ENCODE measurements around the gene UFM1. TPM values are rescaled to one million over a fixed set of nuclear protein-coding genes. Genes with fewer than 3 reads are reported as not detected.
"Not testable (repeated sequence)": the region's sequence is repeated elsewhere in the genome, so short reads cannot be mapped to it uniquely, and the experiment has no call there.

UFM1 gene
- total RNA-seq, 1 donor from 2014 or later = 65.9 TPM

DNA sequence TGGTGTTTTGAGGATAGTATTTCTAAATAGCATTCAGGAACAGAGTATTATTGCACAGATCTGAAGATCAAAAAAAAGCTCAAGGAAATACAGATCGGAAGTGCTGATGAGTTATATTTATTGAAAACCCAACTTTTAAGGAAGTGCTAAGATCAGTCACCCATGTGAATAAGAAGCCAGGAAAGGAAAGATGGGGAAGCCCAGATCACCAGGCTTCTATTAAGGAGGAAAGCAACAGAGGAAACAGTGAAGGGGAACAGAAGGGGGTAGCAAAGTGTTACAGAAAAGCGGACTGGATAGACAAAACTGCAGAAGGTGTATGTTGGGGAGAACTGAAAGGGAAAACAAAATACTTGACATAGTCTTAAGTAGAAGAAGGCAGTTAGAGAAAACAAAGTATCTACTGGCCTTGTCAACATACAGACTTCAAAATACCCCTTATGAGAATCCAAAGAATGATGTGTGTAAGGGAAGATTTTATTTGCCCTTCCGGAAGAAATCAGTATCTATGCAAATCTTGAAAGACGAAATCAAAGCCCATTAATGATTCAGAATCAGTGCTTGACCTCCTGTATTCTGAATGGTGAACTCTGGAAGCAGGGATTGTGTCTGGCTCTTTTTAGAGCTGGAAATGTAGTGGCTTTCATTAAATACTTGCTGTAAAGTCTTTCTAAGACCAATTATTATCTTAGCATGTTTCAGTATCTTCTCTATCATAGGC is 12.1 kb downstream of the UFM1 start:
- intact Hi-C loops (cut with DNase I) = no loop called here
- DNase-seq (ENCODE audit: low spot score) (no peak), ATAC-seq (peak; percentile 72)

DNA sequence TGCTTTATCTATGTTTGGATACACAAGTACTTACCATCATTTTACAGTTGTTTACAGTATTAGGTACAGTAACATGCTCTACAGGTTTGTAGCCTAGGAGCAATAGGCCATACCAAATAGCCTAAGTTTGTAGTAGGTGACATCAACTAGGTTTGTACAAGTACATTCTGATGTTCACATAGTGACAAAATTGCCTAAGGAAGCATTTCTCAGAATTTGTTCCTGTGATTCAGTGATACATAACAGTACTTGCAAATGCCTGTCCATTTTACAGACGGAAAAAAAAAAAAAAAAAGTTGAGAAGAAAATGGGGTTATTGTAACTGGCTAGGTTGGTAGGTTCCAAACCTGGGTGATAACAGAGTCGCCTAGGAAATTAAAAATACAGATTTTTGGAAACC is 13.6 kb downstream of the UFM1 start:
- intact Hi-C loops (cut with DNase I) = no loop called here
- no peak for DNase-seq (ENCODE audit: low spot score)
- no peak for ATAC-seq

DNA sequence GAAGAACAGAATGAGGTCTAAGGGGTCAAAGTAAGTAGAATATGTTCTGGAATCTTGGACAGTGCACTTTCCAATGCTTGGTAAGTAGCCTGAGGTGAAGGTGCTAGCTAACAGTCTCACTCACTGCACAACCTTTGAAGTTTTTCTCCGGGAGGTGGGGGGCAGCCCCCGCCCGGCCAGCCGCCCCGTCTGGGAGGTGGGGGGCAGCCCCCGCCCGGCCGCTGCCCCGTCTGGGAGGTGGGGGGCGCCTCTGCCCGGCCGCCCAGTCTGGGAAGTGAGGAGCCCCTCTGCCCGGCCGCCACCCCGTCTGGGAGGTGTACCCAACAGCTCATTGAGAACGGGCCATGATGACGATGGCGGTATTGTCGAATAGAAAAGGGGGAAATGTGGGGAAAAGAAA is 14.1 kb downstream of the UFM1 start:
- ATAC-seq; DNase-seq (ENCODE audit: low spot score): not testable (repeated sequence)

DNA sequence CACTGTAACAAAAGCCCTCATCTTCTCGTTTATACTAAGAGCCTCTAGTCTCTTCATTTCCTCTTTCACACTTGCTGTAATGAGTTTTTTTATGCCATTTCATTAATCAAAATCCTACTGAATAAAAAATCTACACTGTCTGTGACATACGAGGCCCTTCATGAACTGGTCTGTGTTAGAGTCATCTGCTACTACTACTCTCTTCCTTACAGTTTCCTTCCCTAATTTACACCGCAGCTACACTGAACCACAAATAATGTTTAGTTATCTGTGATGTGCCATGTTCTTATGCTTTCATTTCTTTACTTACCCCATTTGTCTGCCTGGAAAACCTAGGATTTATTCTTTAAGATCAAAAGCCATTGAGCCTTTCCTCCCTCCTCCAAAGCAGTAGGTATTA is 16.0 kb downstream of the UFM1 start:
- ATAC-seq (no peak), DNase-seq (ENCODE audit: low spot score) (no peak)
- intact Hi-C loops (cut with DNase I) = no loop called here

More for the DNA sequence above, 14.1 kb downstream of the UFM1 start:
- intact Hi-C loops (cut with DNase I) = not testable (repeated sequence)

DNA sequence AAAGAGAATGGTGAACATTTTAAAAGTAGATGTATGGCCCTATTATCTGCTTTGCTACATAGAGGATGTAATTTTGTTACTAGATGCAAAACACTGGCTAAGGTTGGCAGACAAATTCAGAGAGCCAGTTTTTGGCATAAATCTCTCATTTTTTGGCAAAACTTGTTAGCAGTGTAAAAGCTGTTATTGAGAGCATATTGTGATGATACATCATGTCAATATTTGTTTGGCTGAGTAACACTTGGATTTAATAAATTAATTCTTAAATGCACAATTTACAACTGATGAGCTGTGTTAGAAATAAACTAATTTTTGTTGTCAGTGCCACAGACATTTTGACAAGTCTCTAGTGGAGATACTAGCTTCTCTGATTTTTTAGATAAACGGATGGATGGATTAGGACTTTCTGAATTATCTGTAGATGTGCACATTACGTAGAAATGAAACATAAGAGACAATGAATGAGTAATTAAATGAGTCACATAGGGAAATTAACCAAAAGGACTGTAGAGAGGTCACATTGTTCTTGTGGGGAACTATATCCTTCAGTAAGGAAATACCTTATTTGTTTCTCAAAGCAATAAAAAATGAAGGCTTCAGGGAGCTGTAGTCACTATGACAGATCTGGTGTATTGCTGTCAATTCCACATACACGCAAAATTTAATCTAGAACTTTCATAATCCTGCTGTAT is 17.4 kb downstream of the UFM1 start:
- no peak for ATAC-seq
- no peak for DNase-seq (ENCODE audit: low spot score)
- intact Hi-C loops (cut with DNase I) = no loop called here

DNA sequence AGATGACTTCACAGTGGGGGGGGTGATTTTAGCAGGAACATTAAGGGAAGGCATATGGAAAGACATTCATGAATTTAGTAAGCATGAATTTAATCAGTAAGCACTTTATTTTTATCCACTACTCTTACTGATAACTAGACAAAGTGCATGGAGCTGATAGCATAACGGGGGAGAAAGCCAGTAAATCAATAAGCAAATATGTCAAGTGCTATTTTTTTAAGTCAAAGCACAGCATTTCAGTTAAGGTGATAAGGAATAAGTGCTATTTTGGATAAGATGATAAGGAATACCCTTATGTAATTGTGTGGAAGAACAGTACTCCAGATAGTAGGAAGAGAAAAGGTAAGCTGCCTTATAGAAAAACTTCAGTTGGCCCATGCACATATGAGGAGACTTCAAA is 19.4 kb downstream of the UFM1 start:
- intact Hi-C loops (cut with DNase I) = no loop called here
- ATAC-seq = no peak
- no peak for DNase-seq (ENCODE audit: low spot score)

DNA sequence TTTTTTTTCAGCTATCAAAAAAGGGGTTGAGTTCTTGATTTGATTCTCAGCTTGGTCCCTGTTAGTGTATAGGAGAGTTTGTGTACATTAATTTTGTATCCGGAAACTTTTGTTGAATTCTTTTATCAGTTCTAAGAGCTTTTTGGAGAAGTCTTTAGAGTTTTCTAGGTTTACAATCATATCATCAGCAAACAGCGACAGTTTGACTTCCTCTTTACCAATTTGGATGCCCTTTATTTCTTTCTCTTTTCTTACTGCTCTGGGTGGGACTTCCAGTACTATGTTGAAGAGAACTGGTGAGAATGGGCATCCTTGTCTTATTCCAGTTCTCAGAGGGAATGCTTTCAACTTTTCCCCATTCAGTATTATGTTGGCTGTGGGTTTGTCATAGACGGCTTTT is 20.4 kb downstream of the UFM1 start:
- DNase-seq (ENCODE audit: low spot score); ATAC-seq; intact Hi-C loops (cut with DNase I): not testable (repeated sequence)

DNA sequence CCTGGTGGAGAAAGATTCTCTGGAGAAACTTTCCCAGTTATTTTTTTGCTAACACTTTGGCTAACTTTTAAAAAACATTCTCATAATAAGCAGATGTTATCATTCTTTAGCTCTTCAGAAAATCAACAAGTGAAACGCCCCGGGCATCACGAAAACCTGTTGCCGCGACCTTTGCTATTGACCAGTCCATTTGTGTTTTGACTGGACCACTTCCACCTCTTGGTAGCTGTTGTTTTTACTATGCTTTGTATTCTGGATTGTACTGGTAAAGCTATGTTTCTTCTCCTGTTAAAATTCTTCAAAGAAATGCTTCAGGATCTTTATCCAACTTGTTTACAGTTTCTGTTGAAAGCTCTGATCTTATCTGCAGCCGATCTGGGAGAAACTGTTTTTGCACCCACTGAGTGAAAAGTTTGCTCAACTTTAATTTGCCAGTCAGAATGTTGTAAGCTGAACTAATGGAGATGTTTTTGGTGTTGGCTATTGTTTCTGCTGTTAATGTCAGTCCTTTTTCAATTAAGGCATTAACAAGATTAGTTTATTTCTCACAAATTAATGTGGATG is 23.3 kb downstream of the UFM1 start:
- ATAC-seq (no peak), DNase-seq (ENCODE audit: low spot score) (no peak)
- intact Hi-C loops (cut with DNase I) = no loop called here

DNA sequence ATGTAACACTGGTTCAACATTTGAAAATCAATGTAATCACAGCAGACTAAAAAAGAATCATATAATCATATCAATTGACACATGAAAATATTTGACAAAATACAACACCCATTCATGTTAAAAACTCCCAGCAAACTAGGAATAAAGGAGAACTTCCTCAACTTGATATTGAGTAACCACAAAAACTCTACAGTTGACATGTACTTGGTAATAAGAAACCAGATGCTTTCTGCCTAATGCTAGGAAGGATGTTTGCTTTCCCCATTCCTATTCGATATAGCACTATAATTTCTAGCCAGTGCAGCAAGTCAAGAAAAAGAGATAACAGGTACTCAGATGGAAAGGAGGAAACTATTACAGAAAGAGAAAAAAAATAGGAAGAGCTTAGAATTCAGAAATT is 26.9 kb downstream of the UFM1 start:
- ATAC-seq (no peak), DNase-seq (ENCODE audit: low spot score) (no peak)
- intact Hi-C loops (cut with DNase I) = no loop called here

DNA sequence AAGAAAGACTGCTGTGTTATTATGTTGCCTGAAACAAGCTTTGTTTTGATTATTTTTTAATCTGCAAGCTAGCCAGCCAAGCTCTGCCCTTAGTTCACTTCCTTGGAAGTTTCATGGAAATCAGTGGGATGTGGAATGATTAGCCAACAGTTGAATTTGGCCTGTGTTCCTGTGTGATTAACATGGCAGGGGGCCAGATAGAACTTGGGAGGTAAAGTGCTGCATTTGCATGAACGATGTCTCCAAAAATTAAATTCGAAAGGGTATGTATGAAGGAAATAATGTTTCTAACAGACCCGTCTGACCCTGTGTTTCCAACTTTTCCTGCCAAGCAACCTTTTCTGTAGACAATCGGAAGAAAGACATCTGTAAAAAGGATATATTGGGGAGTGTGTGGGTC is 32.2 kb downstream of the UFM1 start:
- DNase-seq (ENCODE audit: low spot score) = no peak
- intact Hi-C loops (cut with DNase I) = no loop called here
- no peak for ATAC-seq

DNA sequence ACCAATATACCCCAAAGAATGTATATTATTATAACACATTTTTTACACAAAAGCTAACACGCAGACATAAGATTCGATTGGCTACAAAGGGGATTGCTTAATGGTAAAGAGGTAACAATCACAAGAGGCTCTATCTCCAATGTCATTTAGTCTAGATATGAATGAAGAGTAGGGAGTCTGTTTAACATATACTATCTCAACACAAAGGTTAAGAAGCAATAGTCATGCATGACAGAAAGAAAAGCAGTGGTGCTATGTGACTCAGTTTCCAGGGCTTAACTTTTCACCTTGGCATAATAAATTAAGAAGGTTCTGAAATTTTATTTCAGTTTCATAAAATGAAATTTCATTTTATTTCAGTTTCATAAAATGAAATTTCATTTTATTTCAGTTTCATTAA is 33.3 kb downstream of the UFM1 start:
- no peak for ATAC-seq
- DNase-seq (ENCODE audit: low spot score) = no peak
- intact Hi-C loops (cut with DNase I) = no loop called here

DNA sequence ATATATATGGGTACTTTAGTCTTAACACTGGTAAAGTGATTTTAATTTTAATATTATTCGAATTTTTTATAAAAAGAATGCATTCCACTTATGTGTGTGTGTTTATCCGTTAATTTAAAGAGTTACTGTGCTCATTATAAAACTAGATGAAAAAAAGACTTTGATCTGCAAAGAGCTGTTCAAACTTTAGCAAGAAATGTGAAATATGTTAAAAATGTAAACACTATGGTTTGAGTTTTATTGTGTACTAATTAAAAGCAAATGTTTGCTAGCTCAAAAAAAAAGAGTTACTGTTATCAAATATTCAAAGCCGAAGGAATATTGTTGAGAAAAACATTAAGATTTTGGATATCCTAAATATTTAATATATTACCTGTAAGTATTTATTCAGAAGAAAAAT is 34.5 kb downstream of the UFM1 start:
- no peak for DNase-seq (ENCODE audit: low spot score)
- intact Hi-C loops (cut with DNase I) = no loop called here
- no peak for ATAC-seq

DNA sequence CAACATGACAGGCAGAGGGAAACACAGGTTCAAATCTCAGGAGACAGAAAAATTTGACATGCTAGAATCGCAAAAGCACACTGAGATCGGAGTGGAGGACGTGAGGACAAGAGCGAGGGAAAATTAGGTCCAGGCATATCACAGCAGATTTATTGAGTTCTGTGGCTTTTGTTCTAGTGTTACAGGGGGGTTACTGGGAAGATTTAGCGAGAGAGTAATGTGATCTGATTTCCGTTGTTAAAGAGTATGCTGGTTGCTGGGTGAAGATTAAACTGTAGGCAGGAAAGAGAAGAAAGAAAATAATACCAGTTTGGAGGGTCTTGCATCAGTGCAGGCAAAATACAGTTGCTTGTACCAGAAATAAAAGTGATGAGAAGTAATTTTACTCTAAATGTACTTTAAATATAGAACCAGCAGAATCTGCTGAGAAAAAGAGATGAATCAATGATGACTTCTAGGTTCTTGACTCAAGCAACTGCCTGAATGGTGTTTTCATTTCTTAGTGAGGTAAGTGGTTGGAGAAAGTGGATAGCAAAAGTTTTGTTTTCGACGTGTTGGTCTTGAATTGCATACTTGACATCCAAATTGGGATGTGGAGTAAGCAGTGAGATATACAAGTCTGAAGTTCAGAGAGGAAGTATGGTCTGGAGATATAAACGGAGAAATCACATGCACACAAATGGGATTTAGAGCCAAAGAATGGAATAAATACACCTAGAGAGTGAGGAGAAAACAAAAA is 35.7 kb downstream of the UFM1 start:
- ATAC-seq = no peak
- intact Hi-C loops (cut with DNase I) = no loop called here
- DNase-seq (ENCODE audit: low spot score) = no peak

DNA sequence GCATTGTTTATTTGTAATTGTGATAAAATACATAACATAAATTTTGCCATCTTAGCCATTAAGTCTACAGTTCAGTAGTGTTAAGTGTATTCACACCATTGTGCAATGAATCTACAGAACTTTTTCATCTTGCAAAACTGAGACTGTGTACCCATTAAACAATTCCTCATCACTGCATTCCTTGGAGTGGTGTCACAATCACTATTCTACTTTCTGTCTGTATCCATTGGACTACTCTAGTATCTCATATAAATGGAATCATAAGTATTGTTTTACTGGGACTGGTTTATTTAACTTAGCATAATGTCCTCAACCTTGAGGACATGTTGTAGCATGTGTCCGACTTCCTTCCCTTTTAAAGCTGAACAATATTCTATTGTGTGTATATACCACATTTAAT is 36.8 kb downstream of the UFM1 start:
- DNase-seq (ENCODE audit: low spot score) (no peak), ATAC-seq (no peak)
- intact Hi-C loops (cut with DNase I) = no loop called here

DNA sequence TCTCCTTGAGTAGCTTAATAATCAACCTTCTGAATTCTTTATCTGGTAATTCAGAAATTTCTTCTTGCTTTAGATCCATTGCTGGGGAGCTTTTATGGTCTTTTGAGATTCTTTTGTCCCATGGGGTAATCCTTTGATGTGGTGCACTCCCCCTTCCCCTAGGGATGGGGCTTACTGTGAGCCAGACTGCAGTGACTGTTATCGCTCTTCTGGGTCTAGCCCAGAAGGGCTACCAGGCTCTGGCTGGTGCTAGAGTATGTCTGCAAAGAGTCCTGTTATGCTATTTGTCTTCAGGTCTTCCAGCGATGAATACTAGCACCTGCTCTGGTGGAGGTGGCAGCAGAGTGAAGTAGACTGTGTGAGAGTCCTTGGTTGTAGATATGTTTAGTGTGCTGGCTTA is 41.7 kb downstream of the UFM1 start:
- intact Hi-C loops (cut with DNase I) = no loop called here
- DNase-seq (ENCODE audit: low spot score) (no peak), ATAC-seq (no peak)

DNA sequence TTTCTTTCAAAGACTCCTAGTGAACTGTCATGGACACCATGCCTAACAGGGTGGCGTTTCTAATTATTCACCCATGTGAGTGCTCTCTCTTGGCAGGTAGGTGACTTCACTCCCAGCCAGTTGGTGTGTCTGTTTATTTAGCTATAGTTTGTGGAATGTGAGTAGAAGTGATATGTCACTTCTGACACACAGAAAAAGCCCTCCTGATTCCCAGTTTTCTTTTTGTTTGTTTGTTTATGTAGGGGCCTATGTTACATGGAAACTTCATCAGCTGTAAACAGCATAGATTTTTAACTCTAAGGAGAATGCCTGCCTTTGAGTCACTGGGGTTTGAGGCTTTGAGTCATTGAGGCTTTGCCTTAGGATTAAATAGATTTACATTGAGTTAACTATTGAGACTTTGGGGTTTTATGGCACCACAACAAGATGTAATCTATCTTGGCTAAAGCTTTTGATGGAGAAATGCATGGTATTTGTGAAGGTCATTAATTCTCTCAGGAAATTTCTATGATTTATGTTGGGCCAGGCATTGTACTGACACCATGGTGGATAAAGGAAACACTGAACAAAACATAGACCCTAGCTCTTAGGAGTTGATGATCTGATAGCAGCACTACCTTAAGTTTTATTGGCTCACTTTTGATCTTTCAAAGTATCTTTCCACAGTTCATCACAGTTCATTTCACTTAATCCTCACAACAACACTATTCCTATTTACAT is 45.3 kb downstream of the UFM1 start:
- ATAC-seq (no peak), DNase-seq (ENCODE audit: low spot score) (no peak)
- intact Hi-C loops (cut with DNase I) = no loop called here

DNA sequence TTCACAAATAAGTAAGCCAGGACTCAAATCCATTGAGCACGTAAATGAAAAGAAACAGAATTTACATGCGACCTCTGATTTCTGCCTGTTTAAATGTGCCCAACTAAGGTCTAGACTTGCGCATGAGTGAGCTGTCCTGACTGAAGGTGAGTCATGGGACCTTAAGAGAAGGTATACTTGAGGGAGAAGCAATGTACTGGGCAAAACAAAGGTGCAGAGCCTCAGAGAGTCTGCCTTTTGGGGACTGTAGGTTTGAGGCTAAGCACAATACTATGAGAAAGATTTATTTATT is 45.8 kb downstream of the UFM1 start:
- intact Hi-C loops (cut with DNase I) = no loop called here
- no peak for DNase-seq (ENCODE audit: low spot score)
- ATAC-seq = no peak

DNA sequence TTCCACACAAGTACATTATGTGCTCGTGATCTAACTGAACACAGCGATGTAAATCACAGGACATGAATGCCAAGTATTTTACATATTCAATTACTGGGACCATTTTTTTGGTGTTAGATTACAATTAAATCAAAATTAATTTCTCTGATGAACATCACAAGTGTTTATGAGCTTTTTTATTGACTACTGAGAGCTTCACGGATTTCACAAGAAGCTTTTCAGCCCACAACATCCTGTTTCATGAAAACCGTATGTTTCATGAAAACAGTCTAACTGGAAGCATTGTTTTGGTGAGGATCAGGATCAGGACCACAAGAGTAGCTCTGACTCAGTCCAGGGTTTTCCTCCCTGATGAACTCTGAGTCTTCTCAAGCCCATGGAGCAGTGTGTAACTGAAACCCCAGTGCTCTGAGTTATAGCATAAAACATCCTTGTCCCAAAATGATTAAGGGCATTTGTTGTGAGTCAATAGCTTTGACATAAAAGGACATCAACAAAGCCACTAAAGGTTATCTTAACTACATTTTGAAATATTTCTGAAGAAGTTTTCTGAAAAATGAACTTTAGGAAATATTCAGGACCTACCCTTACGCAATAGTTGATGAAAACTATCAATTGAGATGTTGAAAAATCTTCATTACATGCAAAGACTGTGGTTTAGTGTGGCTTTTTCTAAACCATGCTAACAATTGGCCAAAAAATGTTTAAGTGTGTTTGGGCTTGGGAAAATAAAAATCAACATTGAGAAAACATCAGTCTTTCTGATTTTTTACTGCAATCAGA is 49.3 kb downstream of the UFM1 start:
- ATAC-seq (no peak), DNase-seq (ENCODE audit: low spot score) (no peak)
- intact Hi-C loops (cut with DNase I) = no loop called here

DNA sequence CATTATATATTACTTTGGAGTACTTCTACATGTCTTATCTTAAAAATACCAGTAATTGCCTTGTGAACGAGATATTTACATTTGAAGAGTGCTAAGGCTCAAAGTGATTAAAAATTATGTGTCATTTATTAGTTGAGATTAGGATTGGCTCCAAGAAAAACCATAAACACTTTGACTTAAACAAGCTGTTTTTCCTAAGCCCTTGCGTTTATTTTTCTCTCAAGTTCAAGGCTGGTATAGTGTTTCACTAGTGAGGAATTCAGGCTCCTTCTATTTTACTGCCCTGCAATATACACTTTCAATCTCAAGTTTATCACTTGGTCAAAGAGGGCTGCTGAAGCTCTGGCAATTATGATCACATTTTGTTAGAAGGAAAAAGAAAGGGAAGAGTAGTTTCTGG is 49.9 kb downstream of the UFM1 start:
- DNase-seq (ENCODE audit: low spot score) (no peak), ATAC-seq (no peak)
- intact Hi-C loops (cut with DNase I) = no loop called here
